Bronchial epithelial cell (primary cell): ENCODE data around the gene PIK3CA. TPM values are rescaled to one million over a fixed set of nuclear protein-coding genes. Genes with fewer than 3 reads are reported as not detected.

Experiments
- DNase-seq: peaks from one replicate; pipeline ENCODE4 v3.0.0-alpha.2; 2010; ENCODE audit warnings: low read depth
- FAIRE-seq: peaks from 2 replicates; lab custom pipeline; 2011; peaks lifted over from hg19 to GRCh38; lab: Jason Lieb, UNC
- H3K27me3 ChIP-seq: 2 replicates; pipeline ENCODE4 v1.5.1; 2011; ENCODE audit warnings: low read length; ENCODE audit not compliant: control insufficient read depth, insufficient read depth
- H3K36me3 ChIP-seq: 2 replicates; pipeline ENCODE4 v1.5.1; 2011; ENCODE audit warnings: low read length; ENCODE audit not compliant: control insufficient read depth, insufficient read depth
- H3K4me3 ChIP-seq: 2 replicates; pipeline ENCODE4 v1.5.1; 2011; ENCODE audit warnings: mild to moderate bottlenecking, low read depth, low read length, control low read depth
- CTCF ChIP-seq: IDR thresholded peaks from 2 replicates; pipeline ENCODE4 v1.5.1; 2011; ENCODE audit warnings: mild to moderate bottlenecking, moderate library complexity, low read length, control low read depth, inconsistent platforms; ENCODE audit not compliant: insufficient read depth, severe bottlenecking
- total RNA-seq: library from RNA; depleted of rRNA; stranded (reverse); fragments of >200 nt; gene quantifications from 2 replicates; pipeline ENCODE4 v1.2.1, GENCODE V29; 2014

PIK3CA gene
- total RNA-seq, 1 donor from 2014 or later = 20.3 TPM

GRCh38 chr3:179174898-179175297 is 26.7 kb downstream of the PIK3CA start:
- no peak for FAIRE-seq
- TF ChIP-seq CTCF = no peak

GRCh38 chr3:179175358-179175757 is 27.2 kb downstream of the PIK3CA start:
- no peak for TF ChIP-seq CTCF
- DNase-seq (no peak), FAIRE-seq (no peak)
- Histone ChIP-seq H3K27me3 (no peaks in the 10 kb centered on the region), H3K36me3 (no peaks in the 10 kb centered on the region), H3K4me3 (no peak overlapping the region)

More at GRCh38 chr3:179174898-179175297, 26.7 kb downstream of the PIK3CA start:
- H3K27me3 ChIP-seq = no peaks in the 10 kb centered on the region
- H3K4me3 ChIP-seq = no peak overlapping the region
- no peaks in the 10 kb centered on the region for H3K36me3 ChIP-seq
- DNase-seq = no peak

GRCh38 chr3:179177611-179178010 is 29.5 kb downstream of the PIK3CA start:
- no peak for TF ChIP-seq CTCF
- FAIRE-seq (no peak), DNase-seq (no peak)
- H3K36me3 ChIP-seq = no peaks in the 10 kb centered on the region
- no peaks in the 10 kb centered on the region for H3K27me3 ChIP-seq
- no peak overlapping the region for H3K4me3 ChIP-seq

GRCh38 chr3:179179256-179179655 is 31.1 kb downstream of the PIK3CA start:
- Histone ChIP-seq H3K27me3 (no peaks in the 10 kb centered on the region), H3K36me3 (no peaks in the 10 kb centered on the region), H3K4me3 (no peak overlapping the region)
- TF ChIP-seq CTCF = no peak
- FAIRE-seq (no peak), DNase-seq (no peak)

- no peak for TF ChIP-seq CTCF
- H3K36me3 ChIP-seq = no peaks in the 10 kb centered on the region
- no peak overlapping the region for H3K4me3 ChIP-seq
- FAIRE-seq (no peak), DNase-seq (peak; percentile 51)
- H3K27me3 ChIP-seq = no peaks in the 10 kb centered on the region
Observed at GRCh38 chr3:179179979-179180759, 32.0 kb downstream of the PIK3CA start.
